ENCODE data around the gene CILP2.

The CILP2 gene

GRCh38 chr19:19531951-19532805 is 5.9 kb upstream of the CILP2 start:
- peak; percentile 53 for DNase-seq

- no peak for DNase-seq
Measured at GRCh38 chr19:19532806-19533701, 5.0 kb upstream of the CILP2 start.

GRCh38 chr19:19533841-19534240 is 4.2 kb upstream of the CILP2 start:
- DNase-seq = no peak

GRCh38 chr19:19534556-19535265 is 3.4 kb upstream of the CILP2 start:
- DNase-seq = no peak

GRCh38 chr19:19535311-19536191 is 2.5 kb upstream of the CILP2 start:
- no peak for DNase-seq

GRCh38 chr19:19537075-19538048 is 703 bp upstream of the CILP2 start:
- no peak for DNase-seq

- peak; percentile 2 for DNase-seq
Measured at GRCh38 chr19:19538785-19539166, 711 bp downstream of the CILP2 start.

- DNase-seq = no peak
Measured at GRCh38 chr19:19539698-19540063, 1.6 kb downstream of the CILP2 start.

- peak; percentile 75 for DNase-seq
Measured at GRCh38 chr19:19540064-19540714, 2.1 kb downstream of the CILP2 start.

GRCh38 chr19:19540715-19541515 is 2.9 kb downstream of the CILP2 start:
- DNase-seq = peak; percentile 90

GRCh38 chr19:19541616-19542015 is 3.6 kb downstream of the CILP2 start:
- no peak for DNase-seq

- no peak for DNase-seq
Measured at GRCh38 chr19:19542507-19542906, 4.4 kb downstream of the CILP2 start.

- DNase-seq = no peak
Measured at GRCh38 chr19:19543101-19543500, 5.0 kb downstream of the CILP2 start.

- DNase-seq = no peak
Measured at GRCh38 chr19:19543640-19544039, 5.6 kb downstream of the CILP2 start.

GRCh38 chr19:19544257-19544953 is 6.3 kb downstream of the CILP2 start:
- DNase-seq = no peak

- DNase-seq = no peak
Measured at GRCh38 chr19:19544954-19545591, 7.0 kb downstream of the CILP2 start.

- DNase-seq = no peak
Measured at GRCh38 chr19:19545707-19546106, 7.6 kb downstream of the CILP2 start.

GRCh38 chr19:19546751-19547162 is 8.7 kb downstream of the CILP2 start:
- no peak for DNase-seq

Data from NCI-H345 (cell line).